Stimulated activated CD4-positive, alpha-beta T cell treated with anti-CD3 and anti-CD28 coated beads, Interleukin-4, amount 100 ng/mL, for 1 hour (primary cell): Measurements from ENCODE around the gene NDE1.

Experiments
- DNase-seq: peaks from one replicate; pipeline ENCODE4 v3.0.0-alpha.2; 2020

Gene NDE1

DNA sequence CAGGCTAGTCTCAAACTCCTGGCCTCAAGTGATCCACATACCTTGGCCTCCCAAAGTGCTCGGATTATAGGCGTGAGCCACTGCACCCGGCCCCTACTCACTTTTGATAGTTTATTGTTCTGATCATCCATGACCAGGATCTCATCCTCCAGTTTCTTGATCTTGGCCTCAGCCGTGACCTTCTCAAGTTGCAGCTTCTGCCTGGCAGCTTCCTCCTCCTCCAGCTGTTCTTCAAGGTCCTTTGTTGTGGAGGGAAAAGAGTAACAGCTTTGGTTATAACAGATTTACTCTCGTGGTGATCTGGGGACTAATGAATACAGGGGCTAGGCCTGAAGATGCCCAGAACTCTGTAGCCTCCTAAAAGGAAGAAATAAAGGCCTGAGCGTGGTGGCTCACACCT is 89.9 kb downstream of the NDE1 start:
- DNase-seq = no peak

- no peak for DNase-seq
Measured at GRCh38 chr16:15741207-15741871, 91.3 kb downstream of the NDE1 start.

DNA sequence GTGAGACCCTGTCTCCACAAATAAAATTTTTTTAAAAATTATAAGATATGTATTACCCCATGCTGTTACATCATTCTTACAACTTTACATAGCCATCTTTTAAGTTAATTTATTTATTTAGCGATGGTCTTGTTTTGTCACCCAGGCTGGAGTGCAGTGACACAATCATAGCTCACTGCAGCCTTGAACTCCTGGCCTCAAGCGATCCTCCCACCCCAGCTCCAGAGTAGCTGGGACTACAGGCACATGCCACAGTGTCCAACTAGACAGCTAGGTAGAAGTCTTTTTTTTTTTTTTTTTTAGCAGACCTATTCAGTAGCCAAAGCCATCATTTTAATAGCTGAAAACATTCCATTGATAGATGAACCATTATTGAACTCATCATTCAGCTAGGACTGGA is 92.7 kb downstream of the NDE1 start:
- no peak for DNase-seq

- no peak for DNase-seq
Measured at GRCh38 chr16:15743657-15744056, 93.6 kb downstream of the NDE1 start.

GRCh38 chr16:15746332-15746731 is 96.3 kb downstream of the NDE1 start:
- DNase-seq = no peak

DNA sequence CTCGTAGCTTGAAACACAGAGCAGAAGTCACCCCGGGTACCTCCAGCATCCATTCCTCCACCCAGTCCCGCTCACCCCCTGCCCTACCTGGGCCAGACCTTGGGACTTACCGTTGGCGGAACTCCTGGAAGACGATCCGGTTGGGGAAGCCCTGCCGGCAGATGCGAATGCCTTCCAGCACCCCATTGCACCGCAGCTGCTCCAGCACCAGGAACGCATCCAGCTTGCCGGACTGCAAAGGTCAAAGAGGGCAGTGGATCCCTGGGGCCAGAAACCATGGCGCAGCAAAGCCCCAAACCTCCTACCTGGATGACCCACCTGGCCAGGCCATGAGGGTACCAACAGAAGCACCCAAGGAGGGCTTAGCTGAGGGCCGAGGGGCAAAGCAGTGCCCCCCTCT is 97.9 kb downstream of the NDE1 start:
- DNase-seq = no peak

- DNase-seq = no peak
Measured at GRCh38 chr16:15748654-15749053, 98.6 kb downstream of the NDE1 start.

DNA sequence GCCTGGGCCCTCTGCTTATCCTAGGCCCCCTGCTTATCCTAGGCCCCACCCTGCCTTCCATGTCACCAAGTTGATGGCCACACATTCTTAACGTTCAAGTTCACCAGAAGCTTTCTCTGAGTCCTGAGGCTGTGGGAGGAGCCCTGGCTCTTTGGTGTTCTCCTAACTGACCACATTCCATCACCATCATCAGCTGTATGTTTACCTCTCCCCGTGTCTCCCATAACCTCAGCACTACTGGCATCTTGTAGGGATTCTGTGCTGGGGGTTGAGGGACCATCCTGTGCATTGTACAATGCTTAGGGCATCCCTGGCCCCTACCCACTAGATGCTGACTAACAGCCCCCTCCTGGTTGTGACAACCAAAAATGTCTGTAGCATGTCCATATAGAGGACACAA is 99.3 kb downstream of the NDE1 start:
- no peak for DNase-seq

DNA sequence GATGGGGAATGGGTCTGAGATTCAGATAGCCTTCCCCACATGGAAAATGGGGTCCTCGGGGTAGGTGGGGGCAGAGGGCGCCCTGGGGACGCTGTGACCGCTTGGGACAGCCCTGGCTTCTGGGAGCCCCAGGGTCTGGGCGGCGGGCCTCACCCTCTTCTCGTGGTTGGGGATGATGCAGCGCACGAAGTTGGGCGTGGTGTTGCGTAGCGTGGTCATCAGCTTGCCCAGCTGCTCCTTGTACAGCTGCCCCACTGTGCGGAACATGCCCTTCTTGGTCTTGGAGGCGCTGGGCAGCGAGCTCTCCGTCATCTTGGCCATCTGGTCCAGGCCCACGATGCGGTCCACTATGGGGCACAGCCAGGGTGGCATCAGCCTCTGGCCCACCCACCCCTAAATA is 99.9 kb downstream of the NDE1 start:
- DNase-seq = no peak

DNA sequence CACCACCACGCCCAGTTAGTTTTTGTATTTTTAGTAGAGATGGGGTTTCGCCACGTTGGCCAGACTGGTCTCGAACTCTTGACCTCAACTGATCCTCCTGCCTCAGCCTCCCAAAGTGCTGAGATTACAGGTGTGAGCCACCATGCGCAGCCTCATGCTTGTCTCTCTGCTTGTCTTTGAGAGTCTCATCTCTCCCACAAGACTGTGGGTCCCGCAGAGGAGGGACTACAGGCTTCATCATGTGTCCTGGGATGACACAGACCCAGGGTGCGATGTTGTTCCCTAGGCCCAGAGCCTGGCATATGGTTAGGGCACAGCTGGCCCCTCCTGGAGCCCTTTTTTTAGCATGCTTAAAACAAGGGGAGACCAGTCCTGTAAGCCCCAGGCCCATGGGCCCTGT is 101.9 kb downstream of the NDE1 start:
- no peak for DNase-seq

GRCh38 chr16:15752717-15753488 is 102.9 kb downstream of the NDE1 start:
- no peak for DNase-seq

DNA sequence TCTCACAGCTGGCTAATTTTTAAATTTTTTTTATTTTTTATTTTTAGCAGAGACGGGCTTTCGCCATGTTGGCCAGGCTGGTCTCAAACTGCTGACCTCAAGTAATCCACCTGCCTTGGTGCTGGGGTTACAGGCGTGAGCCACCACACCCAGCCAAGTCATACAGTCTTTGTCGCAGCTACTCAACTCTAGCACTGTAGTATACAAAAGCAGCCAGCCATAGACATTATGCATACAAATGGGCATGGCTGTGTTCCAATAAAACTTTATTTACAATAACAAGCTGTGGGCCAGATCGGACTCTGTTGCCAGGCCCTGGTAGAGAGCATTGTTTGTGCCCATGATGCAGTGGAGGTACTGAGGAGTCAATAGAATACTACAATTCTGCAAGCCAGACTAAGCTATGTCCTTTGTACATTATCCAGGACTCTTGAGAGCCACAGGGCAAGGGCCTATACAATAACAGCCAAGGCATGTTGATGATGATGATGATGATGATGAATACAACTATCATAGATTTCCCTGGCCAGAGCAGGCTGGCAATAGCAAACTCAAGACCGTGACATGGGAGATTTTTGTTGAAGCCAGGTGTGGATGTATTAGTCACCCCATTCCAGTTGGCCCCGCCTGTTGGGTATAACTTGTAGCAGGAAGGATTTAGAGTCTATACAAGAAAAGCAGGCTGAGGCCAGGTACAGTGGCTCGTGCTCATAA is 104.9 kb downstream of the NDE1 start:
- DNase-seq = no peak

- no peak for DNase-seq
Measured at GRCh38 chr16:15757077-15757386, 107.0 kb downstream of the NDE1 start.

GRCh38 chr16:15757630-15758251 is 107.7 kb downstream of the NDE1 start:
- DNase-seq = no peak

GRCh38 chr16:15759070-15759469 is 109.0 kb downstream of the NDE1 start:
- no peak for DNase-seq

GRCh38 chr16:15760129-15760528 is 110.1 kb downstream of the NDE1 start:
- no peak for DNase-seq

DNA sequence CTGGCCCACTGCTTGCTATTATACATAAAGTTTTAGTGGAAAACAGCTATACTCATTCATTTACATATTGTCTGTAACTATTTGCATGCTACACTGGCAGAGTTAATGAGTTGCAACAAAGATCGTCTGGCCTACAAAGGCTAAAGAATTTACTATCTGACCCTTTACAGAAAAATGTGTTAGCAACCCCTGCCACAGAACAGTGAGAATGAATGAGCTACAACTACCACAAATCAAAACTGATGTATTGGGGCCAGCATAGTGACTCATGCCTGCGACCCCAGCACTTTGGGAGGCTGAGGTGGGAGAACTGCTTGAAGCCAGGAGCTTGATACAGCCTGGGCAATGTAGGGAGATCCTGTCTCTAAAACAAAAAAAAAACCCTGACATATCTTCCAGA is 114.1 kb downstream of the NDE1 start:
- DNase-seq = no peak

GRCh38 chr16:15765116-15765515 is 115.1 kb downstream of the NDE1 start:
- DNase-seq = no peak

DNA sequence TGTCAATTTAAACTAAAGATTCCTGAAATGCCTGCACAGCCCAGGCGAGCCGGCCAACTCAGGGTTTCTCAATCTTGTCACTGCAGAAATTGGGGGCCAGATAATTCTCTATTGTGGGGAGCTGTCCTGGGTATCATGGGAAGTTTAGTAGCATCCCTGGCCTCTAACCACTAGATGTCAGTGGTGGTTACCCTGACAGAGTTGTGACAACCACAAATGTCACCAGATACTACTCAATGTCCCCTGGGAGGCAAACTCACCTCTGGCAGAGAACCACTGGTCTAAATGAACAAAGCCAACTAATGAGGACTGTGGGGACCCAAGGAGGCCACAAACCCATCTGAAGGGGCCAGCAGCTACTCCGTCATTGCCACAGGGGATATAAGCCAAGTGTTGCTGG is 115.8 kb downstream of the NDE1 start:
- DNase-seq = no peak

DNA sequence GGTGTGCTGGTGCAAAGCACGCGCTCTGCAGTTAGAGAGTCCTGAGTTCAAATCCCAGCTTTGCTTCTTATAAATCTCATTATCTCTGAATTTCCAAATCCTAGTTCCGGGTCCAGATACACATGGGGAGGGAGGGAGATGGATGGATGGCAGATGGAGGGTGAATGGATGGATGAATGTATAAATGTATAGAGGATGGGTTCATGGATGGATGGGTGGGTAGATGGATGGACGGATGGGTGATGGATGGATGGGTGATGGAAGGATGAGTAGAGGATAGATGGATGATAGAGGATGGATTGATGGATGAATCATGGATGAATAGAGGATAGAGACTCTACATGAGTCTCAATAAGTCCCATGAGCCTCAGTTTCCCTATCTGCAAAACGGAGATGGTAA is 116.9 kb downstream of the NDE1 start:
- DNase-seq = no peak

- no peak for DNase-seq
Measured at GRCh38 chr16:15768201-15768600, 118.2 kb downstream of the NDE1 start.

DNA sequence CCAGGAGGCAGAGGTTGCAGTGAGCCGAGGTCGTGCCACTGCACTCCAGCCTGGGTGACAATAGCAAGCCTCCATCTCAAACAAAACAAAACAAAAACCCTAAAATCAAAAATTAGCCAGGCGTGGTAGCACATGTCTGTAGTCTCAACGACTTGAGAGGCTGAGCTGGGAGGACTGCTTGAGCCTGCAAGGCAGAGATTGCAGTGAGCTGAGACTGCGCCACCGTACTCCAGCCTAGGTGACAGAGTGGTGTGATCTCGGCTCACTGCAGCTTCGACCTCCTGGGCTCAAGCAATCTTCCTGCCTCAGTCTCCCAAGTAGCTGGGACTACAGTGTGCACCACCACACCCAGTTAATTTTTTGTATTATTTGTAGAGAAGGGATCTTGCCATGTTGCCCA is 119.2 kb downstream of the NDE1 start:
- no peak for DNase-seq

DNA sequence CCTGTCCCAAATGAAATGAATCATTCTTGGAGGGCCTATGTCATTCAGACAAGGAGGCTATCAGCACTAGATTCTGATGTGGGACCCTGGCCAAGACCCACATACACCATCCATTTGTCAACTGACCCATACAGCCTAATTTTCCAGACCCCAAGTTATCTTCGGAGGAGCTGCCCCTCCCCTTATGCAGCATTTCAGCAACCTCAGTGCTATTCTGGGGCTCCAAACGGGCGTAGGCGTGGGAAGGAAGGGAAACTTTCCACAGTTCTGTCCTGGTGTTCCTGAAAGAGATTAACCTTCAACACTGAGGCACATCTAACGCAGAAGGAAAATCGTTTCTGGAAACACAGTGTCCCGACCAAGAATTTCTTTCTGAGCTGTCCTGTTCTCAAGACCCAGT is 120.1 kb downstream of the NDE1 start:
- DNase-seq = no peak

- DNase-seq = no peak
Measured at GRCh38 chr16:15770512-15770911, 120.5 kb downstream of the NDE1 start.
